ENCODE results near the gene ICA1.

The ICA1 gene

GRCh38 chr7:8201846-8202441 is 60.0 kb downstream of the ICA1 start:
- Histone ChIP-seq H3K27ac (no peak overlapping the region), H3K79me2 (ENCODE audit: insufficient read depth, low read depth) (no peaks in the 10 kb centered on the region), H2AFZ (ENCODE audit: low read depth) (no peak overlapping the region), H4K20me1 (ENCODE audit: insufficient read depth) (no peaks in the 10 kb centered on the region), H3K27me3 (ENCODE audit: insufficient read depth, low read depth) (no peaks in the 10 kb centered on the region), H3K4me2 (no peak overlapping the region), H3K4me3 (IDR thresholded peaks at IDR 0.05; ENCODE audit: insufficient read depth, low read depth, low read length) (no peak overlapping the region), H3K9ac (no peak overlapping the region), H3K4me1 (ENCODE audit: low read depth, poor library complexity, severe bottlenecking) (peaks cover 23% of the 10 kb centered on the region), H3K36me3 (ENCODE audit: insufficient read depth) (no peaks in the 10 kb centered on the region)
- TF ChIP-seq, protein P1, sequence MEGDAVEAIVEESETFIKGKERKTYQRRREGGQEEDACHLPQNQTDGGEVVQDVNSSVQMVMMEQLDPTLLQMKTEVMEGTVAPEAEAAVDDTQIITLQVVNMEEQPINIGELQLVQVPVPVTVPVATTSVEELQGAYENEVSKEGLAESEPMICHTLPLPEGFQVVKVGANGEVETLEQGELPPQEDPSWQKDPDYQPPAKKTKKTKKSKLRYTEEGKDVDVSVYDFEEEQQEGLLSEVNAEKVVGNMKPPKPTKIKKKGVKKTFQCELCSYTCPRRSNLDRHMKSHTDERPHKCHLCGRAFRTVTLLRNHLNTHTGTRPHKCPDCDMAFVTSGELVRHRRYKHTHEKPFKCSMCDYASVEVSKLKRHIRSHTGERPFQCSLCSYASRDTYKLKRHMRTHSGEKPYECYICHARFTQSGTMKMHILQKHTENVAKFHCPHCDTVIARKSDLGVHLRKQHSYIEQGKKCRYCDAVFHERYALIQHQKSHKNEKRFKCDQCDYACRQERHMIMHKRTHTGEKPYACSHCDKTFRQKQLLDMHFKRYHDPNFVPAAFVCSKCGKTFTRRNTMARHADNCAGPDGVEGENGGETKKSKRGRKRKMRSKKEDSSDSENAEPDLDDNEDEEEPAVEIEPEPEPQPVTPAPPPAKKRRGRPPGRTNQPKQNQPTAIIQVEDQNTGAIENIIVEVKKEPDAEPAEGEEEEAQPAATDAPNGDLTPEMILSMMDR (conservative IDR thresholded peaks at IDR 0.05; ENCODE audit: low read depth, low read length), result no peak

GRCh38 chr7:8200717-8201116 is 61.2 kb downstream of the ICA1 start:
- Histone ChIP-seq H3K4me2 (no peak overlapping the region), H3K4me1 (ENCODE audit: low read depth, poor library complexity, severe bottlenecking) (peaks cover 24% of the 10 kb centered on the region), H3K36me3 (ENCODE audit: insufficient read depth) (no peaks in the 10 kb centered on the region), H3K27me3 (ENCODE audit: insufficient read depth, low read depth) (no peaks in the 10 kb centered on the region), H3K79me2 (ENCODE audit: insufficient read depth, low read depth) (no peaks in the 10 kb centered on the region), H2AFZ (ENCODE audit: low read depth) (no peak overlapping the region), H3K4me3 (IDR thresholded peaks at IDR 0.05; ENCODE audit: insufficient read depth, low read depth, low read length) (no peak overlapping the region), H3K27ac (no peak overlapping the region), H3K9ac (no peak overlapping the region), H4K20me1 (ENCODE audit: insufficient read depth) (no peaks in the 10 kb centered on the region)
- TF ChIP-seq, protein P1 (conservative IDR thresholded peaks at IDR 0.05; ENCODE audit: low read depth, low read length), result no peak

DNA sequence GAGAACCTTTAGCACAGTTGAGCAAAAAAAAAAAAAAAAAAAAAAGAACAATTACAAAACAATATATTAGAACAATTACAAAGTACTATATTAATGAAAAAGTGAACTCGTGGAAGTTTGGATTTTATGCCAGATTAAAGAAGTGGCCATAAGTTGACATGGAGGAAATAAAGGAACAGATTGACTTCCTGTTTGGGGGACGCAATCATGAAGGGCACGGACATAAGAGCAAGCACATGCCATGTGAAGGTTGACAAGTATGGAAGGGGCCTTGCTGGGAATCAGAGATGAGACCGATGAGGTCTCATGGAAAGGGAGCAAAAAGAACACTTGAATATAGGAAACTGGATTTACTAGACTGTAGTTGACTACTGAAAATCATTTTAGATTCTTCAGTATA is 61.7 kb downstream of the ICA1 start:
- Histone ChIP-seq H3K4me1 (ENCODE audit: low read depth, poor library complexity, severe bottlenecking) (peaks cover 24% of the 10 kb centered on the region), H4K20me1 (ENCODE audit: insufficient read depth) (no peaks in the 10 kb centered on the region), H3K9ac (no peak overlapping the region), H3K79me2 (ENCODE audit: insufficient read depth, low read depth) (no peaks in the 10 kb centered on the region), H3K27ac (no peak overlapping the region), H3K36me3 (ENCODE audit: insufficient read depth) (no peaks in the 10 kb centered on the region), H3K27me3 (ENCODE audit: insufficient read depth, low read depth) (no peaks in the 10 kb centered on the region), H3K4me3 (IDR thresholded peaks at IDR 0.05; ENCODE audit: insufficient read depth, low read depth, low read length) (no peak overlapping the region), H3K4me2 (no peak overlapping the region), H2AFZ (ENCODE audit: low read depth) (no peak overlapping the region)
- TF ChIP-seq, protein P1 (conservative IDR thresholded peaks at IDR 0.05; ENCODE audit: low read depth, low read length), result no peak

GRCh38 chr7:8197994-8198698 is 63.8 kb downstream of the ICA1 start:
- Histone ChIP-seq H3K4me2 (peak overlapping the region; percentile 42), H2AFZ (ENCODE audit: low read depth) (no peak overlapping the region), H3K4me1 (ENCODE audit: low read depth, poor library complexity, severe bottlenecking) (peaks cover 24% of the 10 kb centered on the region), H3K27me3 (ENCODE audit: insufficient read depth, low read depth) (no peaks in the 10 kb centered on the region), H3K27ac (no peak overlapping the region), H3K4me3 (IDR thresholded peaks at IDR 0.05; ENCODE audit: insufficient read depth, low read depth, low read length) (no peak overlapping the region), H3K9ac (no peak overlapping the region), H3K36me3 (ENCODE audit: insufficient read depth) (no peaks in the 10 kb centered on the region), H4K20me1 (ENCODE audit: insufficient read depth) (no peaks in the 10 kb centered on the region), H3K79me2 (ENCODE audit: insufficient read depth, low read depth) (no peaks in the 10 kb centered on the region)
- TF ChIP-seq, protein P1 (conservative IDR thresholded peaks at IDR 0.05; ENCODE audit: low read depth, low read length), result no peak
